Measurements from ENCODE around the gene NUP50. TPM values are rescaled to one million over a fixed set of nuclear protein-coding genes. Genes with fewer than 3 reads are reported as not detected.

Gene NUP50, protein sequence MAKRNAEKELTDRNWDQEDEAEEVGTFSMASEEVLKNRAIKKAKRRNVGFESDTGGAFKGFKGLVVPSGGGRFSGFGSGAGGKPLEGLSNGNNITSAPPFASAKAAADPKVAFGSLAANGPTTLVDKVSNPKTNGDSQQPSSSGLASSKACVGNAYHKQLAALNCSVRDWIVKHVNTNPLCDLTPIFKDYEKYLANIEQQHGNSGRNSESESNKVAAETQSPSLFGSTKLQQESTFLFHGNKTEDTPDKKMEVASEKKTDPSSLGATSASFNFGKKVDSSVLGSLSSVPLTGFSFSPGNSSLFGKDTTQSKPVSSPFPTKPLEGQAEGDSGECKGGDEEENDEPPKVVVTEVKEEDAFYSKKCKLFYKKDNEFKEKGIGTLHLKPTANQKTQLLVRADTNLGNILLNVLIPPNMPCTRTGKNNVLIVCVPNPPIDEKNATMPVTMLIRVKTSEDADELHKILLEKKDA
- 76.9 TPM for total RNA-seq

DNA sequence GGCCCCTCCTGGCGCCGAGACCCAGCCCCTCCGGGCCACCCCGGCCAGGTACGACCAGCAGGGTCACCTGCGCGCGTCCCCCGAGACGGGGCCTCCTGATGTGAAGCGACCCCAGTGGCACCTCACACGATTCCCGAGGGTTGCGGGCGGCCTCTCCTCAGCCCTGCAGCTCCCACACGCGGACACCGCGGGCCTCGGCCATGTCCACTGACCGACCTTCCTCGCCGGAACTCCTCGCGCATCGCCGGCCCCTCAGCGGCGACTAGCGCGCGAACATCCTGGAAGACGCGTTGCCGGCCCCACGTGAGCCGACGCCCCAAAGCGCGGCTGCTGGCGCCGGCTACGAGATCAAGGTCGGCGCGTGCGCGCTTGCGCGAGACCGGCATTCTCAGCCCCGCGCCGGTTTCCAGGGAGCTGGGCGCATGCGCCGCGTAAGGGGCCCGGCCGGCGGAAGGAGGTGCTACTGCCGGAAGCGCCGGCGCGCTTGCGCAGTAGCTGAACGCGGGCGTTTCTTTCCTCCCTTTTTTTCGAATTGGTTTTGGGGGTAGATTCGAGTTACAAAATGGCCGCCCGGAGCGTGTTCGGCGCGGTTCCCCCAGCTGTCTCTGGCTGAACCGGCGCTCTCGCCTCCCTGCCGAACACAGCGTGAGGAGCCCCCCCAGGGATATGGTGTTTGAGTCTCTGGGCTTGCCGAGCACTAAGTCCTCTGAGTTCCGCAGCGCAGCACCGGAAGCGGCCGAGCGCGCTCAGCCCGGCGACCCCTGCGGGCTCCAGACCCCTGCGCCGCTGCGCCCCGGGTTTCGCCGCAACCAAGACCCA is at the start of gene NUP50:
TSS of gene NUP50 (plus strand) at position 475 of the 819 bp plus-strand sequence. CDS start 4,253 bp downstream, outside the sequence.
- DNase-seq (ENCODE audit: extremely low spot score in 2 of 2): peak in 1 of 2 donors; percentile 93
- peaks cover 63% of the 10 kb centered on the region for H3K4me1 ChIP-seq
- intact Hi-C loops (cut with DNase I): no loop called here
- H3K27me3 ChIP-seq: no peaks in the 10 kb centered on the region
- TF ChIP-seq POLR2A (IDR thresholded peaks at IDR 0.05) (peak in 1 of 2 donors; percentile 71), POLR2AphosphoS5 (IDR thresholded peaks at IDR 0.05; ENCODE audit: insufficient read depth in 1 of 2, low read depth in 1 of 2) (peak; percentile 94 to 96)
- TF ChIP-seq, protein P1, sequence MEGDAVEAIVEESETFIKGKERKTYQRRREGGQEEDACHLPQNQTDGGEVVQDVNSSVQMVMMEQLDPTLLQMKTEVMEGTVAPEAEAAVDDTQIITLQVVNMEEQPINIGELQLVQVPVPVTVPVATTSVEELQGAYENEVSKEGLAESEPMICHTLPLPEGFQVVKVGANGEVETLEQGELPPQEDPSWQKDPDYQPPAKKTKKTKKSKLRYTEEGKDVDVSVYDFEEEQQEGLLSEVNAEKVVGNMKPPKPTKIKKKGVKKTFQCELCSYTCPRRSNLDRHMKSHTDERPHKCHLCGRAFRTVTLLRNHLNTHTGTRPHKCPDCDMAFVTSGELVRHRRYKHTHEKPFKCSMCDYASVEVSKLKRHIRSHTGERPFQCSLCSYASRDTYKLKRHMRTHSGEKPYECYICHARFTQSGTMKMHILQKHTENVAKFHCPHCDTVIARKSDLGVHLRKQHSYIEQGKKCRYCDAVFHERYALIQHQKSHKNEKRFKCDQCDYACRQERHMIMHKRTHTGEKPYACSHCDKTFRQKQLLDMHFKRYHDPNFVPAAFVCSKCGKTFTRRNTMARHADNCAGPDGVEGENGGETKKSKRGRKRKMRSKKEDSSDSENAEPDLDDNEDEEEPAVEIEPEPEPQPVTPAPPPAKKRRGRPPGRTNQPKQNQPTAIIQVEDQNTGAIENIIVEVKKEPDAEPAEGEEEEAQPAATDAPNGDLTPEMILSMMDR (IDR thresholded peaks at IDR 0.05): peak in 1 of 3 experiments; percentile 3
- H3K36me3 ChIP-seq: no peaks in the 10 kb centered on the region
- peak within 1 kb of the TSS; percentile 94 for H3K27ac ChIP-seq
- peak within 1 kb of the TSS; percentile 93 to 95 for H3K4me3 ChIP-seq
- H3K9me3 ChIP-seq: no peaks in the 10 kb centered on the region

DNA sequence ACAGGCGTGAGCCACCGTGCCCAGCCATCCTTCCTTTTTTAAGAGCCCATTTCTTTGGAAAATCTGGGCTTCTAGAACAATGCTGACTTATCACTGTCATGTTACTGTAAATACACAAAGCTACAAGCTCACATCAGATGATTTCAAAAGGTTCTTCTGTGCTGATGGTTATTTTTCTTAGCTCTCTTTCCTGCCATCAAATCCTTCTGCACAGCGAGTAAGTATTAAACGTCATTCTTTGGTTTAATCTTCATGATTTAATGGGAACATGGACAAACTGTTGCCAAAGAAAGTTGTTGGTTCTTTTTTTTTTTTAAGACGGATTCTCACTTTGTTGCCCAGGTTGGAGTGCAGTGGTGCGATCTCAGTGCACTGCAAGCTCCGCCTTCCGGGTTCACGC is 43.3 kb upstream of the NUP50 start:
- no peak for DNase-seq (ENCODE audit: extremely low spot score in 2 of 2)
- Histone ChIP-seq H3K27me3 (no peaks in the 10 kb centered on the region), H3K9me3 (no peaks in the 10 kb centered on the region), H3K4me3 (no peak overlapping the region), H3K4me1 (peaks cover 11% of the 10 kb centered on the region), H3K36me3 (no peaks in the 10 kb centered on the region), H3K27ac (no peak overlapping the region)
- intact Hi-C loops (cut with DNase I): no loop called here
- no peak for TF ChIP-seq POLR2AphosphoS5 (IDR thresholded peaks at IDR 0.05; ENCODE audit: insufficient read depth in 1 of 2, low read depth in 1 of 2)
- TF ChIP-seq, protein P1 (IDR thresholded peaks at IDR 0.05): no peak
- TF ChIP-seq POLR2A (IDR thresholded peaks at IDR 0.05): no peak

DNA sequence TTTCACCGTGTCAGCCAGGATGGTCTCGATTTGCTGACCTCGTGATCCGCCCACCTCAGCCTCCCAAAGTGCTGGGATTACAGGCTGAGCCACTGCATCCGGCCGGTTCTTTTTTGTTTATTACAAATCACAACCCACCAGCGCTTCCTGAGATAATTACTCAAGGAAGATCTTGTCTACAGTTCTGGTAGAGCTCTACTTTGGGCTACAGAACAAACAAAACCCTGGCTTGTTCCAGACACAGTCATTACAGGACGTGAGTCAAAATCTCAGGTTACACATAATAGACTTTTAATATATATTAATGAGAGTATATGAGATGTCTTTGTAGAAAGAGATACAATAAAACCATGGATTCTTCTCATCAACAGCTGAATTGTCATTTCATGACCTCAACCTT is 42.8 kb upstream of the NUP50 start:
- no peaks in the 10 kb centered on the region for H3K27me3 ChIP-seq
- H3K4me3 ChIP-seq: no peak overlapping the region
- no peaks in the 10 kb centered on the region for H3K36me3 ChIP-seq
- H3K27ac ChIP-seq: no peak overlapping the region
- intact Hi-C loops (cut with DNase I): no loop called here
- TF ChIP-seq POLR2AphosphoS5 (IDR thresholded peaks at IDR 0.05; ENCODE audit: insufficient read depth in 1 of 2, low read depth in 1 of 2) (no peak), POLR2A (IDR thresholded peaks at IDR 0.05) (no peak)
- TF ChIP-seq, protein P1 (IDR thresholded peaks at IDR 0.05): no peak
- peaks cover 12% of the 10 kb centered on the region for H3K4me1 ChIP-seq
- DNase-seq (ENCODE audit: extremely low spot score in 2 of 2): peak in 1 of 2 donors; percentile 11
- no peaks in the 10 kb centered on the region for H3K9me3 ChIP-seq

DNA sequence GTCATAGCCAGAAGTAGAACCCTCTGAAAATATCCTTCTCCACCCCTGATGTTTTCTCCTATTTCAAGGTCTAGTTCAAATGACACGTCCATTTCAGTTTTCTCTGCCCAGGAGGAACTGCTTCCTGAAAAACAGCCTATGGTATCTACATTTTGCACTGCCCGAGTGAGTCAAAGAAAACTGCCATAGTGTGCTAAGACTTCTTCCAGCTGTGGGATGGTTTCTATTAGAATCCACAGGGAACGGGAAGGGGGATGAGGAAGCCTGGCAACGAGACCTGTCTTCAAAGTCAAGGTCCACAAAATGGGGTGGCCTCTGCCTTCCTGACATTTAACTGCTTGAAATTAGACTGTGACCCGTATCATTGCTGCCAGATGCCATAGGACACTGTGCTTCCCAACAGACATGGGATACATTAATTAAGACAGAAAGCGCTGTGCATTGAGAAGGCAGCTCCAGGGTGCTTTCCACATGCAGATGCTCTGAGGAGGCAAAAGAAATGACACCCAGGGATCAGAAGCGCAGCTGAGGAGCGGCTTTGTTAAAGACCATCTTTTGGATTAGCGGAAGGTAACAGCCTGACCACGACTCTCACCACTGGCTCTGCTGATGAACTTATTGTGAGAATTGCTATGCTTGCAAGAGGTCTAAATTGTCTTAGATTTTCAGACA is 39.4 kb upstream of the NUP50 start:
- Histone ChIP-seq H3K9me3 (no peaks in the 10 kb centered on the region), H3K36me3 (no peaks in the 10 kb centered on the region), H3K4me1 (peaks cover 12% of the 10 kb centered on the region), H3K27me3 (no peaks in the 10 kb centered on the region), H3K4me3 (no peak overlapping the region), H3K27ac (no peak overlapping the region)
- intact Hi-C loops (cut with DNase I): no loop called here
- no peak for TF ChIP-seq POLR2AphosphoS5 (IDR thresholded peaks at IDR 0.05; ENCODE audit: insufficient read depth in 1 of 2, low read depth in 1 of 2)
- TF ChIP-seq POLR2A (IDR thresholded peaks at IDR 0.05): no peak
- TF ChIP-seq, protein P1 (IDR thresholded peaks at IDR 0.05): no peak
- peak in 1 of 2 donors; percentile 32 for DNase-seq (ENCODE audit: extremely low spot score in 2 of 2)

Data from vagina (tissue), 2 donors.